Liver (tissue), 9 donors: ENCODE results near the gene GGNBP2. TPM values are rescaled to one million over a fixed set of nuclear protein-coding genes. Genes with fewer than 3 reads are reported as not detected.

ENCODE experiments used
- DNase-seq: peaks from one replicate; pipeline ENCODE4 v3.0.0-alpha.2; 2017; ENCODE audit warnings: low spot score
- H3K27ac ChIP-seq, 2 donors: one replicate each; pipeline ENCODE4 v1.7.0; 2013; ENCODE audit warnings: inconsistent platforms in 2 of 2, low read length in 2 of 2, control low read depth in 1 of 2, low read depth in 1 of 2, mild to moderate bottlenecking in 1 of 2
- H3K27me3 ChIP-seq, 4 donors: one replicate each; pipeline versions ENCODE4 v1.6.1 to v1.7.0; 2013; ENCODE audit warnings: low read length in 3 of 4, inconsistent platforms in 1 of 4, mild to moderate bottlenecking in 1 of 4, moderate library complexity in 1 of 4; ENCODE audit not compliant: control insufficient read depth in 4 of 4, insufficient read depth in 4 of 4
- H3K36me3 ChIP-seq, 4 donors: one replicate each; pipeline versions ENCODE4 v1.6.1 to v1.7.0; 2013; ENCODE audit warnings: low read length in 3 of 4, mild to moderate bottlenecking in 3 of 4, low read depth in 1 of 4, moderate library complexity in 1 of 4; ENCODE audit not compliant: control insufficient read depth in 4 of 4, insufficient read depth in 3 of 4
- H3K4me1 ChIP-seq, 4 donors: one replicate each; pipeline versions ENCODE4 v1.6.1 to v1.7.0; 2013; ENCODE audit warnings: low read length in 3 of 4, mild to moderate bottlenecking in 3 of 4, moderate library complexity in 1 of 4; ENCODE audit not compliant: control insufficient read depth in 4 of 4, insufficient read depth in 4 of 4
- H3K4me3 ChIP-seq, 3 donors: one replicate each; pipeline versions ENCODE4 v1.6.1 to v1.7.0; 2013; ENCODE audit warnings: low read length in 3 of 3, control low read depth in 1 of 3, low read depth in 1 of 3, mild to moderate bottlenecking in 1 of 3
- H3K9ac ChIP-seq, 2 donors: one replicate each; pipeline ENCODE4 v1.7.0; 2013; ENCODE audit warnings: low read length in 2 of 2, mild to moderate bottlenecking in 2 of 2, moderate library complexity in 2 of 2, control low read depth in 1 of 2, low read depth in 1 of 2
- H3K9me3 ChIP-seq, 4 donors: one replicate each; pipeline versions ENCODE4 v1.6.1 to v1.7.0; 2013; ENCODE audit warnings: low read length in 3 of 4; ENCODE audit not compliant: control insufficient read depth in 4 of 4
- CTCF ChIP-seq: fragments of 150-350 bp; IDR thresholded peaks from 2 replicates; pipeline ENCODE4 v1.5.1; 2017; ENCODE audit warnings: improper control_type of control experiment, low read depth, low read length; ENCODE audit not compliant: missing input control
- EGR1 ChIP-seq, 2 donors: IDR thresholded peaks; 2 replicates each; pipeline ENCODE4 v1.6.1; 2016 to 2018; ENCODE audit warnings: antibody characterized with exemption in 2 of 2, low read depth in 2 of 2
- FOXA1 ChIP-seq: IDR thresholded peaks from 2 replicates; pipeline ENCODE4 v1.6.1; 2016; ENCODE audit warnings: antibody characterized with exemption
- FOXA2 ChIP-seq: IDR thresholded peaks from 2 replicates; pipeline ENCODE4 v1.6.1; 2016; ENCODE audit warnings: antibody characterized with exemption
- GABPA ChIP-seq, 2 donors: IDR thresholded peaks in 1 of 2; conservative IDR thresholded peaks in 1 of 2; 2 replicates each; pipeline ENCODE4 v1.6.1; 2016; ENCODE audit warnings: antibody characterized with exemption in 2 of 2, mild to moderate bottlenecking in 1 of 2, moderate library complexity in 1 of 2
- HNF4A ChIP-seq, 2 donors: conservative IDR thresholded peaks; 2 replicates each; pipeline ENCODE4 v1.6.1; 2016; ENCODE audit warnings: antibody characterized with exemption in 2 of 2, mild to moderate bottlenecking in 2 of 2
- HNF4G ChIP-seq: IDR thresholded peaks from 2 replicates; pipeline ENCODE4 v1.6.1; 2016; ENCODE audit warnings: antibody characterized with exemption
- JUND ChIP-seq, 2 donors: IDR thresholded peaks; 2 replicates each; pipeline ENCODE4 v1.6.1; 2016; ENCODE audit warnings: antibody characterized with exemption in 2 of 2
- MAX ChIP-seq: IDR thresholded peaks from 2 replicates; pipeline ENCODE4 v1.6.1; 2016; ENCODE audit warnings: antibody characterized with exemption
- NR2F2 ChIP-seq: IDR thresholded peaks from 2 replicates; pipeline ENCODE4 v1.6.1; 2016; ENCODE audit warnings: antibody characterized with exemption
- RAD21 ChIP-seq, 2 donors: IDR thresholded peaks; 2 replicates each; pipeline ENCODE4 v1.6.1; 2016; ENCODE audit warnings: antibody characterized with exemption in 2 of 2, mild to moderate bottlenecking in 2 of 2
- REST ChIP-seq: IDR thresholded peaks from 2 replicates; pipeline ENCODE4 v1.6.1; 2016; ENCODE audit warnings: antibody characterized with exemption, mild to moderate bottlenecking
- RXRA ChIP-seq, 2 donors: IDR thresholded peaks; 2 replicates each; pipeline ENCODE4 v1.6.1; 2017 to 2018; ENCODE audit warnings: antibody characterized with exemption in 2 of 2, mild to moderate bottlenecking in 1 of 2
- SP1 ChIP-seq: IDR thresholded peaks from 2 replicates; pipeline ENCODE4 v1.6.1; 2018; ENCODE audit warnings: antibody characterized with exemption, mild to moderate bottlenecking
- YY1 ChIP-seq: IDR thresholded peaks from 2 replicates; pipeline ENCODE4 v1.6.1; 2016; ENCODE audit warnings: antibody characterized with exemption, mild to moderate bottlenecking
- ZBTB33 ChIP-seq: IDR thresholded peaks from 2 replicates; pipeline ENCODE4 v1.6.1; 2016; ENCODE audit warnings: antibody characterized with exemption
- WGBS: extraction: QIAGEN DNeasy Blood & Tissue Kit; methylation state at CpG from one replicate; pipeline ENCODE4 v1.1.7; 2013; 5-methylcytosine and 5-hydroxymethylcytosine counted together
- polyA plus RNA-seq, 2 donors: library from polyadenylated mRNA; stranded (reverse) in 1 of 2; unstranded in 1 of 2; fragments of 200-250 nt in 1 of 2; fragments of >200 nt in 1 of 2; fragmentation: Nextera tagmentation in 1 of 2; extraction: Ambion mirVana in 1 of 2; gene quantifications; one replicate each; pipeline versions ENCODE4 v1.2.1 to v1.2.3, GENCODE V29; 2013 to 2015
- total RNA-seq, 2 donors: library from RNA; depleted of rRNA; stranded (reverse); fragments of >200 nt; gene quantifications; one replicate each; pipeline ENCODE4 v1.2.3, GENCODE V29; 2014
- donor health status: healthy.
- donor health status: healthy.
- donor health status: healthy.
- donor health status: healthy.
- donor health status: healthy.

The GGNBP2 gene
- total and polyA plus RNA-seq, 4 donors: 19.6 to 48.6 (median 34.3) TPM

GRCh38 chr17:36625188-36625587 is 80.5 kb downstream of the GGNBP2 start (continued):
- TF ChIP-seq SP1 (no peak), JUND (IDR thresholded peaks at IDR 0.05) (no peak), HNF4A (conservative IDR thresholded peaks at IDR 0.05) (no peak), EGR1 (IDR thresholded peaks at IDR 0.05; ENCODE audit: low read depth in 2 of 2) (no peak)

- Histone ChIP-seq H3K9ac (no peak overlapping the region), H3K4me1 (peaks cover 0 to 10% (median 6%) of the 10 kb centered on the region in 4 donors), H3K27me3 (no peaks in the 10 kb centered on the region), H3K4me3 (no peak overlapping the region), H3K27ac (no peak overlapping the region), H3K36me3 (no peaks in the 10 kb centered on the region), H3K9me3 (no peaks in the 10 kb centered on the region)
- TF ChIP-seq ZBTB33 (no peak), EGR1 (IDR thresholded peaks at IDR 0.05; ENCODE audit: low read depth in 2 of 2) (no peak), RXRA (IDR thresholded peaks at IDR 0.05) (no peak), GABPA (IDR thresholded peaks at IDR 0.05 in 1 of 2, conservative IDR thresholded peaks at IDR 0.05 in 1 of 2) (no peak), RAD21 (IDR thresholded peaks at IDR 0.05) (no peak), CTCF (no peak), FOXA2 (no peak), MAX (no peak), YY1 (no peak), NR2F2 (no peak), HNF4A (conservative IDR thresholded peaks at IDR 0.05) (no peak), HNF4G (no peak), SP1 (no peak), JUND (IDR thresholded peaks at IDR 0.05) (no peak)
- WGBS: 84% methylated on average over 12 of the region's 12 CpGs
- DNase-seq: no peak
Measured at GRCh38 chr17:36627101-36627500, 82.4 kb downstream of the GGNBP2 start.

- Histone ChIP-seq H3K4me3 (no peak overlapping the region), H3K9me3 (no peaks in the 10 kb centered on the region), H3K4me1 (peaks cover 0 to 10% (median 6%) of the 10 kb centered on the region in 4 donors), H3K36me3 (no peaks in the 10 kb centered on the region), H3K27me3 (no peaks in the 10 kb centered on the region), H3K9ac (no peak overlapping the region), H3K27ac (no peak overlapping the region)
- 98% methylated on average over 2 of the region's 2 CpGs for WGBS
- TF ChIP-seq FOXA1 (no peak), ZBTB33 (no peak), RAD21 (IDR thresholded peaks at IDR 0.05) (no peak), EGR1 (IDR thresholded peaks at IDR 0.05; ENCODE audit: low read depth in 2 of 2) (no peak), HNF4G (no peak), REST (no peak), CTCF (no peak), HNF4A (conservative IDR thresholded peaks at IDR 0.05) (no peak), MAX (no peak)
- no peak for DNase-seq
Measured at GRCh38 chr17:36628576-36628975, 83.9 kb downstream of the GGNBP2 start.
